Upper lobe of right lung (tissue), 1 donor: ENCODE measurements around the gene PLOD3. TPM values are rescaled to one million over a fixed set of nuclear protein-coding genes. Genes with fewer than 3 reads are reported as not detected.

Experiments used
- ATAC-seq: fragments of 200-7000 bp; cut with Tn5 transposase; one replicate; pipeline ENCODE4 v1.9.1; 2020; ENCODE audit warnings: mild to moderate bottlenecking, moderate library complexity
- DNase-seq: peaks from one replicate; pipeline ENCODE4 v3.0.0-alpha.2; 2020
- H3K27ac ChIP-seq: fragments of 200-600 bp; one replicate; pipeline ENCODE4 v1.8.0; 2022
- H3K27me3 ChIP-seq: fragments of 200-600 bp; one replicate; pipeline ENCODE4 v1.8.0; 2022; ENCODE audit warnings: mild to moderate bottlenecking
- H3K36me3 ChIP-seq: fragments of 200-600 bp; one replicate; pipeline ENCODE4 v1.8.0; 2022
- H3K4me1 ChIP-seq: fragments of 200-600 bp; one replicate; pipeline ENCODE4 v1.8.0; 2022
- H3K4me3 ChIP-seq: fragments of 200-600 bp; one replicate; pipeline ENCODE4 v1.8.0; 2022; ENCODE audit warnings: mild to moderate bottlenecking
- H3K9me3 ChIP-seq: fragments of 200-600 bp; one replicate; pipeline ENCODE4 v1.8.0; 2022
- intact Hi-C: fragments of 100-400 bp; cut with DNase I; formaldehyde crosslinking; loops from one replicate; pipeline ENCODE4 v1.11.0; 2022
- total RNA-seq: library from RNA; stranded (reverse); fragmentation: NEBNext Ultra II Directional; extraction: Animal tissue kit (Norgen Biotek cat#: 25700); gene quantifications from one replicate; pipeline ENCODE4 v1.2.1, GENCODE V29; 2021
- TF ChIP-seq, protein P1 (sequence below): fragments of 200-600 bp; IDR thresholded peaks from one replicate; pipeline ENCODE4 v1.8.0; 2022; ENCODE audit warnings: antibody characterized with exemption
- donor health status: DM: no; HTN: yes; CAD: no; lungs with severe emphysema.

Gene PLOD3
- total RNA-seq, 1 donor from 2014 or later, result 82.1 TPM

- no peak overlapping the region for H3K27ac ChIP-seq
- DNase-seq (no peak), ATAC-seq (no peak)
- peak overlapping the region; percentile 37 for H3K4me3 ChIP-seq
- H3K4me1 ChIP-seq, result peaks cover 30% of the 10 kb centered on the region
- no peaks in the 10 kb centered on the region for H3K9me3 ChIP-seq
- H3K36me3 ChIP-seq, result peaks cover 3% of the 10 kb centered on the region
- intact Hi-C loops, result no loop called here
- TF ChIP-seq, protein P1, sequence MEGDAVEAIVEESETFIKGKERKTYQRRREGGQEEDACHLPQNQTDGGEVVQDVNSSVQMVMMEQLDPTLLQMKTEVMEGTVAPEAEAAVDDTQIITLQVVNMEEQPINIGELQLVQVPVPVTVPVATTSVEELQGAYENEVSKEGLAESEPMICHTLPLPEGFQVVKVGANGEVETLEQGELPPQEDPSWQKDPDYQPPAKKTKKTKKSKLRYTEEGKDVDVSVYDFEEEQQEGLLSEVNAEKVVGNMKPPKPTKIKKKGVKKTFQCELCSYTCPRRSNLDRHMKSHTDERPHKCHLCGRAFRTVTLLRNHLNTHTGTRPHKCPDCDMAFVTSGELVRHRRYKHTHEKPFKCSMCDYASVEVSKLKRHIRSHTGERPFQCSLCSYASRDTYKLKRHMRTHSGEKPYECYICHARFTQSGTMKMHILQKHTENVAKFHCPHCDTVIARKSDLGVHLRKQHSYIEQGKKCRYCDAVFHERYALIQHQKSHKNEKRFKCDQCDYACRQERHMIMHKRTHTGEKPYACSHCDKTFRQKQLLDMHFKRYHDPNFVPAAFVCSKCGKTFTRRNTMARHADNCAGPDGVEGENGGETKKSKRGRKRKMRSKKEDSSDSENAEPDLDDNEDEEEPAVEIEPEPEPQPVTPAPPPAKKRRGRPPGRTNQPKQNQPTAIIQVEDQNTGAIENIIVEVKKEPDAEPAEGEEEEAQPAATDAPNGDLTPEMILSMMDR, result no peak
- H3K27me3 ChIP-seq, result peaks cover 64% of the 10 kb centered on the region
Observed at GRCh38 chr7:101164071-101164840, 53.1 kb downstream of the PLOD3 start.

DNA sequence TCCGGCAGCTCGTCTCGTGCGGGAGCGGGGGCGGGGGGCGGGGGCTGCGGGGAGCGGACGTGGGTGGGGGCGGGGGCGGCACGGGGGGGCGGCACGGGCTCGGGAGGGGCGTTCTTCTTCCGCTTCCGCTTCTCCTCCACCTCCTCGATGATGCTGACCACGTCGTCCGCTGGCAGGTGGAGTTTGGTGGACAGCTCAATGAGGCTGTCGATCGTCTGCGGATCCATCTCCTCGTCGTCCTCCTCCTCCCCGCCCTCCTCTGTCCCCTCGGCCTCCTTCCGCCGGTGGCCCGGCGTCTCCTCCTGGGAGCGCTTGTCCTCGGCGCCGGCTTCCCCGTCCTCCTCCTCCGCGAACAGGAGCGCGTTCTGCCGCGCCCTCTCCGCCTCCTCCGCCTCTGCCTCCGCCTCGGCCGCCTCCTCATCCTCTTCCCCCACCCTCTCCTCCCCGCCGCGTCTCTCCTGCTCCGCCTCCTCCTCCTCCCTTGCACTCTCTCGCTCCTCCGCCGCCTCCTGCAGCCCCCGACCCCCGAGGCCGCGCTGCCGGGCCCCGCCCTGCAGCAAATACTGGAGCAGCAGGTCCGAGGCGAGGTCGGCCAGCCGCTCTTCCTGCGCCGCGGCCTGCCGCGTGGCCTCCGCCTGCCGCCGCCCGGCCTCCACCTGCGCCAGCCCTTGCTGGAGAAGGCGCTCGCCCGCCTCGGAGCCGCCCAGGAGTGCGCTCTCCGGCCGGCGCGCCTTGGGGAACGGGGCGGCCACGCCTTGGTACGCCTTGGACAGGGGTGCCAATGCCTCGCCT is 53.9 kb downstream of the PLOD3 start:
- Histone ChIP-seq H3K36me3 (peaks cover 11% of the 10 kb centered on the region), H3K27ac (no peak overlapping the region), H3K4me3 (peak overlapping the region; percentile 37), H3K27me3 (peaks cover 56% of the 10 kb centered on the region), H3K4me1 (peaks cover 30% of the 10 kb centered on the region), H3K9me3 (no peaks in the 10 kb centered on the region)
- TF ChIP-seq, protein P1, result no peak
- ATAC-seq (no peak), DNase-seq (no peak)
- intact Hi-C loops, result no loop called here

- Histone ChIP-seq H3K27me3 (peaks cover 48% of the 10 kb centered on the region), H3K4me3 (peak overlapping the region; percentile 29)
- ATAC-seq, result peak; percentile 45
Observed at GRCh38 chr7:101162551-101163278, 54.7 kb downstream of the PLOD3 start.

DNA sequence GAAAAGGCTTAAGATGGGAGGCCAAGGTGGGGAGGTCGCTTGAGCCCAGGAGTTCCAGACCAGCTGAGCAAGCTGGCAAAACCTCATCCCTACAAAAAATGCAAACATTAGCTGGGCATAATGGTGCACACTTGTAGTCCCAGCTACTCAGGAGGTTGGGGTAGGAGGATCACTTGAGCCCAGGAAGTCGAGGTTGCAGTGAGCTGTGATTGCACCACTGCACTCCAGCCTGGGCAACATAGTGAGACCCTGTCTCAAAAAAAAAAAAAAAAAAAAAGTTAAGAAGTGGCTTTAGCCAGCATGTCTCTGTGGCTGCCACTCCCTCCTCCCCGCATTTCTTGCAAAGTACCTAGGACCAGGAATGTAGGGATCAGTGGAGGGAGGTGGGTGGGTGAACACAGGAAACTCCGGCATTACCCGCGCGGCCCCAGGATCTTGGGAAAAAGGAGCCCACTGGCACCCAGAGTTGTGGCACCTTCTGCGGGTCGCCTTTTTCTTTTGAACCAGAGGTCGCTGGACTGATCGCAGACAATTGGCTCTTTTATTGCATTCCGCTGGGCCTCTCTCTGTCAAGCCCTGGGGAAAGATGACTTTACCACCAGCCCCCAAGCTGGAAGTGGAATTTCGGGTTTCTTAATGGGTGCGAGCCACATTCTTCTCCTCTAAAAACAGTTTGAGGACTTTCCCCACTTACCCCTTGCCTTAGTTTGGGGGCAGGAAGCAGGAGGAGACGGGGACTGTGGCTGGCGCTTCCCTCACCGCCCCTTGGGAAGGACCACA is 55.5 kb downstream of the PLOD3 start:
- DNase-seq, result no peak
- ATAC-seq, result no peak
- TF ChIP-seq, protein P1, result no peak
- Histone ChIP-seq H3K27me3 (peaks cover 40% of the 10 kb centered on the region), H3K4me1 (peaks cover 30% of the 10 kb centered on the region), H3K36me3 (peaks cover 15% of the 10 kb centered on the region), H3K27ac (no peak overlapping the region), H3K4me3 (no peak overlapping the region), H3K9me3 (no peaks in the 10 kb centered on the region)
- intact Hi-C loops, result no loop called here

More at GRCh38 chr7:101162551-101163278, 54.7 kb downstream of the PLOD3 start:
- H3K27ac ChIP-seq, result no peak overlapping the region
- intact Hi-C loops, result no loop called here
- H3K36me3 ChIP-seq, result peaks cover 15% of the 10 kb centered on the region
- H3K4me1 ChIP-seq, result peaks cover 30% of the 10 kb centered on the region
- H3K9me3 ChIP-seq, result no peaks in the 10 kb centered on the region
- peak; percentile 74 for DNase-seq
- TF ChIP-seq, protein P1, result no peak

GRCh38 chr7:101160910-101161309 is 56.5 kb downstream of the PLOD3 start:
- Histone ChIP-seq H3K27ac (no peak overlapping the region), H3K27me3 (peaks cover 32% of the 10 kb centered on the region), H3K36me3 (peaks cover 15% of the 10 kb centered on the region), H3K4me3 (no peak overlapping the region), H3K4me1 (peaks cover 28% of the 10 kb centered on the region), H3K9me3 (no peaks in the 10 kb centered on the region)
- ATAC-seq (no peak), DNase-seq (no peak)
- intact Hi-C loops, result no loop called here
- TF ChIP-seq, protein P1, result no peak
